NB4 (cell line): ENCODE data around the gene LAMA3.

Source experiments
- CTCF ChIP-seq: IDR thresholded peaks from one replicate; pipeline ENCODE4 v1.5.1; 2012; ENCODE audit warnings: low read depth, low read length
- MAX ChIP-seq: IDR thresholded peaks from 2 replicates; pipeline ENCODE4 v1.6.1; 2011; ENCODE audit warnings: low read depth, low read length
- MYC ChIP-seq: IDR thresholded peaks from 2 replicates; pipeline ENCODE4 v1.6.1; 2011; ENCODE audit warnings: low read depth, low read length
- POLR2A ChIP-seq: IDR thresholded peaks from 2 replicates; pipeline ENCODE4 v1.6.1; 2011; ENCODE audit warnings: mild to moderate bottlenecking; ENCODE audit not compliant: insufficient read length; ENCODE audit errors: extremely low read depth

DNA sequence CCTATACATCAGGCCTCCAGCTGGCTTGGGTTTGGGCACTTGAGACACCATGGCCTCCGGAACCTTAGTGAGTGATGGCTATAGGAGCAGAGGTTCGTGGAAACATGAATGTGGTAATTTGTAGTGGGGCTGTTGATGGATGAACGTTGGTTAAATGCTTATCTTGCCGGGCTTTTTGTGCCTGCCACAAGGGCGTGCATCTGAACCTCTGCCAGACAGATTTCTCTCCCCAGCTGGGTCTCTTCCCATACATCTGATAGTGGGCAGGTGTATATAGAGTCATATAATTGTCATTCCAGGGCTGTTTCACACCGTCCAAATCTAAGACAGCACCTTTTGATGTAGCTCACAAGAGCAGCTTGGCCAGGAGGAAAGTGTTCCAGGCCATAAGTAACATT is 14.7 kb downstream of the LAMA3 start:
- TF ChIP-seq CTCF (no peak), POLR2A (no peak), MYC (no peak), MAX (no peak)
